Dermis blood vessel endothelial cell (primary cell): ENCODE data around the gene GAA. TPM values are rescaled to one million over a fixed set of nuclear protein-coding genes. Genes with fewer than 3 reads are reported as not detected.

Experiments
- DNase-seq: peaks from one replicate; pipeline ENCODE4 v3.0.0; 2010
- total RNA-seq: library from RNA; depleted of rRNA; stranded (reverse); fragments of >200 nt; gene quantifications from 2 replicates; pipeline ENCODE4 v1.2.3, GENCODE V29; 2014

GAA gene
- total RNA-seq = 47.7 and 52.4 TPM in 2 replicates

GRCh38 chr17:80101011-80101945, at the start of gene GAA:
Gene GAA (plus strand): TSS chr17:80101581. CDS start chr17:80104587, 3,006 bp downstream.
- DNase-seq = peak; percentile 92

- no peak for DNase-seq
Observed at GRCh38 chr17:80051681-80052080, 49.7 kb upstream of the GAA start.

DNA sequence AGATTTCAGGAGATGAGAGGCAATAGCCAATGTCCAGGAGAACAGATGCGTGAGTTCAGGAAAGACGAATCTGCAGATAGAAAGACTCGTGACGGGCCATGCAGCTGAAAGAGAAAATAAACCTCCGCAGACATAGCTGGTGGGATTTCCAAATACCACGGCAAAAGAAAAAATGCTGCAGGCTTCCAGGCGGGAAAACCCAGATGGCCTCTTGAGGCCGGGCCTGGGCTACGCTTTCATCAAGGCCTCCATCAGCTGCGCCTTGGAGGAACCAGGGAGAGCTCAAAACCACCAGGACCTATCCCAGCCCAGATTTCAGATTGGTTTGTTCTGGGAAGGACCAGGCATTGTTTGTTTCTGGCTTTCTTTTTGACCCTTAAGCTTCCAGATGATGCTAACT, 48.3 kb upstream of the GAA start:
- DNase-seq = no peak

GRCh38 chr17:80055597-80055996, 45.8 kb upstream of the GAA start:
- DNase-seq = no peak

DNA sequence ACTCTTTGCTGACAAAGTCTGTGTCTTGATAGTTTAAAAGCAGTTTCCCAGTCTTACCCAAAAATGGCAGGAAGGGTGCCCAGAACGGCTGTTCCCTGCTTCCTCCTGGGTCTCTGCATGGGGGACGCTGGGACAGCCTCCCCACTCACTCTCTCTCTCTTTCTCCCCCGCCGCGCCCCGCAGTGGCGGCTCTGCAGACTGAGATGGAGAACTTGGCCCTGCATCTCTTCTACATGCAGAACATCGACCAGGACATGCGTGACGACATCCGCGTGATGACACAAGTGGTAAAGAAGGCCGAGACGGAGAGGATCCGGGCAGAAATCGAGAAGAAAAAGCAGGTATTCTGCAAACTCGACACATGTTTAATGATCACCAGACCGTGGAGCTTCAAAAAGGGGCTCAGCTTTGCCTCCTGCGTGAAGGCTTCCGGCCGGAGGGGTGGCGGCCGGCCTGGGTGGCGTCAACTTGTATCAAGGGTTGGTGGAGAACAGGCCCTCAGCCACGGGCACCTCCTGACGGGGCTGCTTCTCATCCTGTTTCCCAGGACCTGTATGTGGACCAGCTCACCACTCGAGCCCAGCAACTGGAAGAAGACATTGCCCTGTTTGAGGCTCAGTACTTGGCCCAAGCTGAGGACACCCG, 42.9 kb upstream of the GAA start:
- DNase-seq = no peak

DNA sequence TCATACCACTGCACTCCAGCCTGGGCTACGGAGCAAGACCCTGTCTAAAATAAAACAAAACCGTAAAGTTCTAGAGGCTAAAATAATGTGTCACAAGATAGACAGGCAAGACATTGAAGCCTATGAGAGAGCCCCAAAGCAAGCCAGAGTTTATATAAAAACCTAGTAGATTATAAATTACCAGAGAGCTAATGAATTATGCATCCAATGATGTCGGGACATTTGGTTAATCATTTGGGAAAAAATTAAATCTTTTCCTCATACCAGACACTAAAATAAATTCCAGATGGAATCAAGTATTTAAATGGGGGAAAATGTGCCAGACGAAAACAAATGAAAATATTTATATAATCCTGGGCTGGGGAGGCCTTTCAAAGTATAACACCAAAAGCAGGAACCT, 40.7 kb upstream of the GAA start:
- DNase-seq = no peak

- no peak for DNase-seq
Observed at GRCh38 chr17:80061421-80061820, 40.0 kb upstream of the GAA start.

GRCh38 chr17:80063830-80064585, 37.4 kb upstream of the GAA start:
- peak; percentile 53 for DNase-seq

DNA sequence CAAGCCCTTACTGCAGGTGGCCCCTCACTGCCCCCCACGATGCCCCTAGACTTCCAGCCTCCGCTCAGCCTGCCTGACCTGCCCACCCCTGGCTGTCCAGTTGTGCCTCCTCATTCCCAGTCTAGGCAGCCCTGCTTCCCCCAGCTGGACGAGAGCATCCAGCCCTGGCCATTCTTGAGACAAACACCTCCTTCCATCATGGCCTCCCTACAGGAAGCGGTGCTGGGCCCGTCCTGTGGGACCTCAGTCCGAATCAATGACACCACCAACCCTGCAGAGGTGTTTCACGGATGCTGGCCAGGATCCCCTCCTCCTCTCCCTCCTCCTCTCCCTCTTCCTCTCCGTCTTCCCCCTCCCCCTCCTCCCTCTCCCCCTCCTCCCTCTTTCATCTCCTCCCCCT, 36.7 kb upstream of the GAA start:
- DNase-seq = no peak

- no peak for DNase-seq
Observed at GRCh38 chr17:80065478-80066170, 35.8 kb upstream of the GAA start.

GRCh38 chr17:80067393-80067986, 33.9 kb upstream of the GAA start:
- no peak for DNase-seq

- DNase-seq = peak; percentile 52
Observed at GRCh38 chr17:80068301-80069222, 32.8 kb upstream of the GAA start.

GRCh38 chr17:80070375-80071115, 30.8 kb upstream of the GAA start:
- DNase-seq = no peak

DNA sequence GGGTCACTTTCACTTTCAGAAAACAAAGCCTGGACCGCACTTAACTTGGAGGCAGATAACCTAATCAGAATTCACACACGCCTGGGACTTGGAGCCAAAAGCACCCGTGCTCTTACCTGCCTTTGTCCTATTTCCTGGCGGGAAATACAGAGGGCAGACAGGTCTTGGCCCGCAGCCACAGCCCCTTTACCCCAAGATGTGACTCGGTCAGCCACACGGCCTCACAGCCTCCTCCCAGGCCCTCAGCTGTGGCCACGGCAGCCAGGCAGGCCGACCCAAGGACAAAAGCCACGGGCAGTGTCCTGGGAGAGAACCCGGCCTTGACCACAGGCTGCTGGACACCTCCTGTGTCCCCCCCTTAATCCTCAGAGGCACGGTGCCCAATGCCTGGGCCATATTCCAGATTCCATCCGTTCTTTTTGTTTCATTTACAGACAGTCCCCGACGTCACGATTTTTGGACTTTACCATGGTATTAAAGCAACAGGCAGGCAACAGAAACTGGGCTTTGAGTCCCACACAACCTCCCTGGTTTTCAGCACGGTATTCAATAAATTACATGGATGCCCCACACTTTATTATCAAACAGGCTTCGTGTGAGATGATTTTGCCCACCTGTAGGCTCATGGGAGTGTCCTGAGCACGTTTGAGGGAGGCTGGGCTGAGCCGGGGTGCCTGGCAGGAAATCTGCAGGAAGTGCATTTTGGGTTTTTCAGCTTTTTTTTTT, 30.1 kb upstream of the GAA start:
- peak; percentile 80 for DNase-seq

DNA sequence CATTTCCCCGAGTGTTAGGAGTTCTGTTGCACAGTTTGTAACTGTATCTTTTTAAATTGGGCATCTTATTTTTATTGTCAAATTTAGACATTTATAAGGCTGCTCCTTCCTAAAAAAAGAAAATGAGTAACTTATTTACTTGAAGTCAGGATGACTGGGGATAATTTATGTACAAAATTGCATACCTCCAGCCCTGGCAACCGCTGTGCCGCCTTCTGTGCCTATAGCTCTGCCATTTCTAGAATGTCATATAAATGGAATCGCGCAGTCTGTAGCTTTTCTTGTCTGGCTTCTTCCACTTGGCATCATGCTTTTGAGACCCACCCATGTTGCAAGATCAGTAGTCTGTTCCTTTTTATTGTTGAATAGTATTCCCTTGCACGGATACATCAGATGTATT, 29.0 kb upstream of the GAA start:
- DNase-seq = no peak

GRCh38 chr17:80080081-80080480, 21.3 kb upstream of the GAA start:
- DNase-seq = no peak

GRCh38 chr17:80081596-80081995, 19.8 kb upstream of the GAA start:
- no peak for DNase-seq

- peak; percentile 86 for DNase-seq
Observed at GRCh38 chr17:80082403-80083135, 18.8 kb upstream of the GAA start.

- no peak for DNase-seq
Observed at GRCh38 chr17:80083136-80083661, 18.2 kb upstream of the GAA start.
